OCI-LY3 (cell line): ENCODE data around the gene TRIM16.
A peak's percentile ranks its signal among the peaks of the same experiment; 100 is the strongest.
"Not testable (repeated sequence)": the region's sequence is repeated elsewhere in the genome, so short reads cannot be mapped to it uniquely, and the experiment has no call there.

Experiments
- H2AFZ ChIP-seq: fragments of 200-600, 300-600 bp; shearing (Covaris generic); 2 replicates; pipeline ENCODE4 v1.6.0; 2014; ENCODE audit warnings: antibody characterized with exemption, low read depth, low read length
- H3K27ac ChIP-seq: fragments of 200-600, 300-600 bp; sonication (generic); 2 replicates; pipeline ENCODE4 v1.5.1; 2014; ENCODE audit warnings: mild to moderate bottlenecking, low read length, moderate library complexity, mixed read lengths
- H3K27me3 ChIP-seq: fragments of 200-600, 300-600 bp; sonication (generic); 2 replicates; pipeline ENCODE4 v1.6.1; 2014; ENCODE audit warnings: low read depth, low read length, mixed read lengths
- H3K36me3 ChIP-seq: fragments of 200-600, 300-600 bp; sonication (generic); replicated peaks from 2 replicates; pipeline ENCODE3; 2014; ENCODE audit warnings: low read depth, low read length, mixed read lengths
- H3K4me1 ChIP-seq: fragments of 300-600, 200-600 bp; sonication (generic); 2 replicates; pipeline ENCODE4 v1.6.1; 2014; ENCODE audit warnings: low read length, mixed read lengths
- H3K4me2 ChIP-seq: fragments of 200-600, 300-600 bp; sonication (generic); 2 replicates; pipeline ENCODE4 v1.6.1; 2014; ENCODE audit warnings: low read length, mixed read lengths
- H3K4me3 ChIP-seq: fragments of 300-600, 200-600 bp; sonication (generic); 2 replicates; pipeline ENCODE4 v1.5.1; 2014; ENCODE audit warnings: antibody characterized with exemption, mild to moderate bottlenecking, low read length, moderate library complexity
- H3K79me2 ChIP-seq: fragments of 300-600, 200-600 bp; shearing (Covaris generic); 2 replicates; pipeline ENCODE4 v1.6.1; 2014; ENCODE audit warnings: mild to moderate bottlenecking, low read length, mixed read lengths
- H3K9ac ChIP-seq: fragments of 300-600, 200-600 bp; shearing (Covaris generic); 2 replicates; pipeline ENCODE4 v1.6.0; 2014; ENCODE audit warnings: mild to moderate bottlenecking, low read length, moderate library complexity
- H3K9me3 ChIP-seq: fragments of 200-600, 300-600 bp; shearing (Covaris generic); 2 replicates; pipeline ENCODE4 v1.6.1; 2014; ENCODE audit warnings: low read length, mixed read lengths; ENCODE audit not compliant: insufficient read depth
- H4K20me1 ChIP-seq: fragments of 200-600, 300-600 bp; sonication (generic); 2 replicates; pipeline ENCODE4 v1.6.1; 2016; ENCODE audit warnings: low read length, mixed read lengths; ENCODE audit not compliant: insufficient read depth

TRIM16 gene

DNA sequence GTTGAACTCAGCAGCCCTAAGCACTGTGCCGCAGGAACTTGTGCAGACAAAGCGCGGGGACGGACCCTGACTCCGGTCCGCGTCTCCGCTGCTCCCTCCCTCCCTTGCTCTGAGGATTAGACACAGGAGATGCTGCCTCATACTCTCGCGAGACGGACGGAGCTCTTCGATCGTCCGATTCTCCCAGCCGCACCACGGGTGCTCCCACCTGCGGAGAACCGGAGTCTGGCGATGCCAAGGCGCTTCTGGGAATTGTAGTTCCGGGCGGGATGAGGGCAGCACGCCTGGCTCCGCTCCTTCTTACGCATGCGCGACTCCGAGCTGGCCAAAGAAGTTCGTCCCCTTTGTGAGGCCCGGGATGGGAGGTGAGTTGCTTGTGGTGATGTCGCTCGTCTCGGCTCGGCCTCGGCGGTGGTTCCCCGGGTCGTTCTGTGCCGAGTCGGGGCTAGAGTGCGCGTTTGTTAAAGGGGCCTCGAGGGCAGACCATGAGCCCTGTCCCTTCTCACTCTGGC, 15.4 kb upstream of the TRIM16 start, which contains the start of gene ZNF286A:
ZNF286A (plus strand) TSS at position 340 of the 512 bp plus-strand sequence. CDS start 578 bp downstream, outside the sequence.
- peak within 1 kb of the TSS; percentile 30; the same call in 1 of the 2 replicates for H2AFZ ChIP-seq
- not testable (repeated sequence) for H3K9me3 ChIP-seq, H3K4me1 ChIP-seq, H4K20me1 ChIP-seq, H3K79me2 ChIP-seq, H3K27me3 ChIP-seq, H3K27ac ChIP-seq, H3K36me3 ChIP-seq
- peak within 1 kb of the TSS; percentile 54 for H3K9ac ChIP-seq
- peak within 1 kb of the TSS; percentile 53 for H3K4me2 ChIP-seq
- peak within 1 kb of the TSS; percentile 73 for H3K4me3 ChIP-seq

DNA sequence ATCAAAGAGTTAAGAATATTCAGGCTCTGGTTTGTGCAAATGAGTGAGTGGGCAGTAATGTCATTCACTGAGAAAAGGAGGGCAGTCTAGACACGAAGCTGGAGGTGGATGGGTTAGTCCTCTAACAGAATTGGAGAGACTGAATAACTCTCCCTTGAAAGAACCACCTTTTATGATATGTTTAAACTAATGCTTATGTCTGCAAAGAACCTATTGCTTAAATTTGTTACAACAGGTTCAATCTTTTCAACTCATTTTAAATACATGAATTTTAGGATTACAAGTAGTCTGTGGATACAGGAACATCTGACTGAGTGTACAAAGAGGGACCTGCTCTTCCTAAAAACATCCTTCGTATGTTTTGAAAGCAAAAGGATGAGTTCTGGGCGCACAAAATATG, 14.9 kb upstream of the TRIM16 start:
- not testable (repeated sequence) for H3K79me2 ChIP-seq, H3K27ac ChIP-seq, H3K9me3 ChIP-seq, H4K20me1 ChIP-seq, H3K36me3 ChIP-seq, H3K4me1 ChIP-seq, H3K27me3 ChIP-seq
- H3K4me2 ChIP-seq: peak overlapping the region; percentile 53
- H3K4me3 ChIP-seq: peak overlapping the region; percentile 73
- peak overlapping the region; percentile 54 for H3K9ac ChIP-seq
- peak overlapping the region; percentile 30; the same call in 1 of the 2 replicates for H2AFZ ChIP-seq

DNA sequence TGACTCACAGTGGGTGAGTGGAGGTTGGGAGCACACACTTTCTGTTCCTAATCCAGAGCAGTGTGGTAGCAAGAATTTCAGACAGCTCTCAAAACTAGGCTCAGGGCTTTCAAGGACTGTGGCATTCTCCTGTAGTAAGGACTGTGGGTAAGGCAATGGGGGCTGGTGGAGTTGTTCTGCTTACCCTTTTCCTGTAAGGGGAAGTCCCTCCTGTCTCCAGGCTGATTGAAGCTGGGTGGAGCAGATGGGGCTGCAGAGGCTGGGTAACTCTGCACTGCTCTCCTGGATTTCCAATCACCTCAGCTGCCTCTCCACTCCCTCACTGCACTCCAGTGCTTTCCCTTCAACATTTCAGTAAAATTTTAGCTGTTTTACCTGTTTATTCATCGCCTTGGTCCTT, 3.4 kb upstream of the TRIM16 start:
- H3K27me3 ChIP-seq, H3K9me3 ChIP-seq, H3K9ac ChIP-seq, H3K36me3 ChIP-seq, H3K4me1 ChIP-seq, H3K4me3 ChIP-seq, H3K4me2 ChIP-seq, H3K27ac ChIP-seq, H2AFZ ChIP-seq, H4K20me1 ChIP-seq, H3K79me2 ChIP-seq: not testable (repeated sequence)

DNA sequence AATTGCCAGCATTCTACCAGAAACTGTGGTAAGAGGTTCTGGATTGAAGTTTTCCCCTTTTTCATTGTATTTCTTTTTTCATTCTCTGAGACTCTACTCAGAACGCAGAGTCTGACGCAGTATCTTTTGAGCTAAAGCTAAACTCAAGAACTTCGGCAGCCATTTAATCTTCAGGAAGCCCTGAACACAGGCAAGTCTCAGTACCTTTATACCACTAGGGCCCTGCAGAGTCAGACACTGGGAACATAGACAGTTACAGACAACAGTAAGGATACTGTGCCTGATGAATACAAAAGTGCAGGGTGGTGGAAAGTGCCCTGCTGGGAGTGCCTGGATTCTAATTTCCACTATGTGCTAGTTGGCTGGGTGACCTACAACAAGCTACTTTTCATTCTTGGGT, 976 bp downstream of the TRIM16 start:
- H3K4me1 ChIP-seq, H4K20me1 ChIP-seq, H3K36me3 ChIP-seq, H3K27ac ChIP-seq, H3K27me3 ChIP-seq, H3K9me3 ChIP-seq, H2AFZ ChIP-seq, H3K79me2 ChIP-seq, H3K9ac ChIP-seq: not testable (repeated sequence)
- H3K4me2 ChIP-seq: peak overlapping the region; percentile 79
- H3K4me3 ChIP-seq: peak overlapping the region; percentile 85; the same call in 1 of the 2 replicates

DNA sequence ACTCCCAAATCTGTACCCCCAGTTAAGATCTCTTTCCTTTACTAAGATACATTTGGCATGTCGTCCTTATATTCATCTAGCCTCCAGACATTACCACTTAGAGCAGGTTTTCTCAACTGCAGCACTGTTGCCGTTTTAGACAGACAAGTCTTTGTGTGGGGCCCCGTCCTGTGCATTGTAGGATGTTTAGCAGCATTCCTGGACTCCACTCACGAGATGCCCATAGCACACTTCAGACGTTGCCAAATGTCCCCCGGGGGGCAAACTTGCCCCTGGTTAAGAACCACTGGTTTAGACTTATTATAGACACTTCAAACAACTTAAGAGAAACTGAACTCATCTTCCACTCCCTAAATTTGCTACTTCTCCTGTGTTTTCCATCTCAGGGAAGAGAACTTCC, 8.1 kb downstream of the TRIM16 start:
- H3K4me2 ChIP-seq, H3K27ac ChIP-seq, H3K9ac ChIP-seq, H4K20me1 ChIP-seq, H2AFZ ChIP-seq, H3K4me1 ChIP-seq, H3K4me3 ChIP-seq, H3K27me3 ChIP-seq, H3K9me3 ChIP-seq, H3K36me3 ChIP-seq, H3K79me2 ChIP-seq: not testable (repeated sequence)

DNA sequence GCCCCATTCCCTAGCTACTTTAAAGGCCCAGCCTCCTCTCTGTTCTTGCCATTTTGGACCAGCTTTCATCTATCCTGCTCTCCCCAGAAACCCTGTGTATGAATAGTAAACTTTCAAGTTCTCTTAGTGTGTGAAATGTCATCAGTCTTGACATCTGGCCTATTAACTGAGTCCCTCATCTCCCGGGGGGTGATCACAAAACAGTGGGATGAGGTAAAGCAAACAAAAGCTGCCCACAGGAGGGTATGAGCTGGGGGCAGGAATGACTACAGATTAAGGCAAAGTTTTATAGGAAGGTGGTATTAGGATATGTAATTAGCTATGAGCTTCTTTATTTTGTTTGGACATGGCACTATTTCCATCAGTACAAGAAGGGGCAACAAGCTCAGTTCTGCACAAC, 9.5 kb downstream of the TRIM16 start:
- H4K20me1 ChIP-seq, H2AFZ ChIP-seq, H3K36me3 ChIP-seq, H3K9ac ChIP-seq, H3K27ac ChIP-seq, H3K4me2 ChIP-seq, H3K27me3 ChIP-seq, H3K4me3 ChIP-seq, H3K9me3 ChIP-seq, H3K79me2 ChIP-seq, H3K4me1 ChIP-seq: not testable (repeated sequence)

DNA sequence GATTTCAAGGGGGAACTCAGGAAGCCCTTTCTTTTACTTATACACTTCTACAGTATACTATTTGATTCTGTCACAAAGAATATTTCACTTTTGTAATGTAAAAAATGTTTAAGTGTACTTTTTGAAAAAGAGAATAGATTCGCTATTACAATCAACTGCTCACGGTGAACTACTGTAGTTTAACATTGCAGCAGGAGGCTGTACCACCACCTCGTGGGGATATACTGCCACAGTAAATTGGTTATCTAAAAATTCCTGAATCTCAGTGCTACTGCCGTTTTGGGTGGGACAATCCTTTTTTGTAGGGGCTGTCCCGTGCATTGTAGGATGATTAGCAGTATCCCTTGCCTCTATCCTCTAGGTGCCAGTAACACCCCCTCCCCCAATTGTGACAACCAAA, 14.6 kb downstream of the TRIM16 start:
- H3K36me3 ChIP-seq, H3K4me2 ChIP-seq, H3K27ac ChIP-seq: not testable (repeated sequence)

More for the DNA sequence above, 14.6 kb downstream of the TRIM16 start:
- not testable (repeated sequence) for H3K9ac ChIP-seq, H4K20me1 ChIP-seq, H3K4me1 ChIP-seq, H3K9me3 ChIP-seq, H3K27me3 ChIP-seq, H3K79me2 ChIP-seq, H3K4me3 ChIP-seq, H2AFZ ChIP-seq
